ENCODE data around the gene KATNAL2. TPM values are rescaled to one million over a fixed set of nuclear protein-coding genes. Genes with fewer than 3 reads are reported as not detected.

KATNAL2 gene
- total RNA-seq, 2 donors from 2014 or later, result 2.2 to 3.7 TPM

- DNase-seq (ENCODE audit: low spot score), result no peak
- no peak overlapping the region for H3K4me3 ChIP-seq
- H3K27me3 ChIP-seq, result no peaks in the 10 kb centered on the region
These were observed 191.0 kb downstream of the KATNAL2 start for GRCh38 chr18:47108373-47108772.

DNA sequence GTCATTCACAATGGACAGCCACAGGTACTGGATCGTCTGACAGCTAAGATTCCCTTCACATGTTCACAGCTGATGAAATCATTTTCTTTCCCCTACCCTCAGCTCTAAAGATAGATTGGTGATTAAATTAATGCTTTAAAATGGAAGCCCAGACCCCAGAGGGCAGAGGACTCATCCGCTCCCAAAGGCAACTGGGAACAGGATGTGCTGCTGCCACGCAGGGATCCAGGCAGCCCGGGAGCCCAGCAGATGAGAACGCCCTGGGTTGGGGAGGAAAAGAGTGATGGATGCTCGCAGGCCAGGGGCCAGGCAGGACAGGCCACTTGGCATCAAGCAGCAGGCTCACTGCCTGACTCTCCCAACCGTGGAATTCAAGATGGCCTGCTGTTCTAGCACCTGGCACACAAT is 191.6 kb downstream of the KATNAL2 start:
- DNase-seq (ENCODE audit: low spot score), result no peak
- no peaks in the 10 kb centered on the region for H3K4me1 ChIP-seq
- no peak overlapping the region for H3K4me3 ChIP-seq
- H3K36me3 ChIP-seq, result peaks cover 69% of the 10 kb centered on the region
- no peaks in the 10 kb centered on the region for H3K9me3 ChIP-seq
- H3K27me3 ChIP-seq, result no peaks in the 10 kb centered on the region
- TF ChIP-seq, protein P1, sequence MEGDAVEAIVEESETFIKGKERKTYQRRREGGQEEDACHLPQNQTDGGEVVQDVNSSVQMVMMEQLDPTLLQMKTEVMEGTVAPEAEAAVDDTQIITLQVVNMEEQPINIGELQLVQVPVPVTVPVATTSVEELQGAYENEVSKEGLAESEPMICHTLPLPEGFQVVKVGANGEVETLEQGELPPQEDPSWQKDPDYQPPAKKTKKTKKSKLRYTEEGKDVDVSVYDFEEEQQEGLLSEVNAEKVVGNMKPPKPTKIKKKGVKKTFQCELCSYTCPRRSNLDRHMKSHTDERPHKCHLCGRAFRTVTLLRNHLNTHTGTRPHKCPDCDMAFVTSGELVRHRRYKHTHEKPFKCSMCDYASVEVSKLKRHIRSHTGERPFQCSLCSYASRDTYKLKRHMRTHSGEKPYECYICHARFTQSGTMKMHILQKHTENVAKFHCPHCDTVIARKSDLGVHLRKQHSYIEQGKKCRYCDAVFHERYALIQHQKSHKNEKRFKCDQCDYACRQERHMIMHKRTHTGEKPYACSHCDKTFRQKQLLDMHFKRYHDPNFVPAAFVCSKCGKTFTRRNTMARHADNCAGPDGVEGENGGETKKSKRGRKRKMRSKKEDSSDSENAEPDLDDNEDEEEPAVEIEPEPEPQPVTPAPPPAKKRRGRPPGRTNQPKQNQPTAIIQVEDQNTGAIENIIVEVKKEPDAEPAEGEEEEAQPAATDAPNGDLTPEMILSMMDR (IDR thresholded peaks at IDR 0.05), result no peak
- H3K27ac ChIP-seq, result no peak overlapping the region

More at GRCh38 chr18:47108373-47108772, 191.0 kb downstream of the KATNAL2 start:
- Histone ChIP-seq H3K36me3 (peaks cover 70% of the 10 kb centered on the region), H3K27ac (no peak overlapping the region), H3K9me3 (no peaks in the 10 kb centered on the region), H3K4me1 (no peaks in the 10 kb centered on the region)
- TF ChIP-seq, protein P1 (IDR thresholded peaks at IDR 0.05), result no peak

DNA sequence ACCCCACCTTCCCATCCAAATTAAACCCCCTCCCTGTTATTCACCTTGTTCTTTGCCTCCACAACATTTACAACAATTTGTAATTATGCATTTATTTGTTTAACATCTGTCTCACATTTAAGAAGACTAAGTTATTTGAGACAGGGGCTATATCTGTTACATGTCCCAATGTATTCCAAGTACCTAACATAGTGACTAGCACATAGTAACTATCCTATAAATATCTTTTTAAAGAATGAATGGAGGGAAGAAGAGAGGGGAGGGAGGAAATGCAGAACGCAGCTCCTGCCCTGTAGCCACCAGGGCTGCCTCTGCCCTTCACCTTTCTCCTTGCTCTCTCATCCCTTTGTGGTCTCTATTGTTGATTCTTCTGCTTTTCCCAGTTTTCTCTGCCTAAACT is 192.3 kb downstream of the KATNAL2 start:
- H3K27ac ChIP-seq, result no peak overlapping the region
- H3K36me3 ChIP-seq, result peaks cover 69% of the 10 kb centered on the region
- TF ChIP-seq, protein P1 (IDR thresholded peaks at IDR 0.05), result no peak
- H3K4me3 ChIP-seq, result no peak overlapping the region
- H3K9me3 ChIP-seq, result no peaks in the 10 kb centered on the region
- H3K4me1 ChIP-seq, result no peaks in the 10 kb centered on the region
- no peak for DNase-seq (ENCODE audit: low spot score)
- no peaks in the 10 kb centered on the region for H3K27me3 ChIP-seq

DNA sequence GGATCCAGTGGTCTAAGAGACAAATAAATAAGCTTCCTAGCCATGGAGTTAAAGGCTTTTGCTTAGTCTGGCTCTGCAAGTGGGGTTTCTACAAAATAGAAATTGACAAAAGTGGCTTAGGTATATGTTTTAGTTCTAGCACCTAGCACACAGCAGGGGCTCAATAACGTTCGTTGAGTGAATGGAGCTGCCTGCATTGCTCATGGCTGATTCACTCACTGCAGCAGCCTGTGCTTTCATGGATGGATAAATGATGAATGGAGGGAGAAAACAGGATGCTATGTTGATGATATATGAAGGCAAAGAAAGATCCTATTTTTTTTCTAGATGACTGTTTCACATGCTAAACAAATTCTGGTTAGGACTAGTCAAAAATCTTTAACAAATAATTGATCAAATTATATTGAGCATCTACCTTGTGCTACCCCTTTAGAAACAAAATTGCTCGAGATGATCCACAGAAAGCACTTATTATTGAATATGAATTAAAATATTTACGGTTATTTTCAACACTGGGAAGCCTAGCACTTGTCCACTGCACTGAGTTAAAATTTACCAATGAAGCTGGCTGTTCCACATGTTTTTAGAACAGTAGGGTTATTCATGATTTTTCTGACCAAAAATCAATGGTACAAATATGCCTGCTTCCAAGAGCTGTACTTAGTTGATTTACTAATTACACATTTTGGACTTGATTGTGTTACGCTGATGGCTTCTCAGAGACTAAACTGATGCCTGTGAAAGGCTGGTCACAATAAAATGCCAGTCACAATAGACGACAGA is 193.3 kb downstream of the KATNAL2 start:
- H3K4me1 ChIP-seq, result no peaks in the 10 kb centered on the region
- H3K36me3 ChIP-seq, result peaks cover 73% of the 10 kb centered on the region
- H3K4me3 ChIP-seq, result no peak overlapping the region
- H3K9me3 ChIP-seq, result no peaks in the 10 kb centered on the region
- TF ChIP-seq, protein P1 (IDR thresholded peaks at IDR 0.05), result no peak
- DNase-seq (ENCODE audit: low spot score), result no peak
- no peaks in the 10 kb centered on the region for H3K27me3 ChIP-seq
- no peak overlapping the region for H3K27ac ChIP-seq

DNA sequence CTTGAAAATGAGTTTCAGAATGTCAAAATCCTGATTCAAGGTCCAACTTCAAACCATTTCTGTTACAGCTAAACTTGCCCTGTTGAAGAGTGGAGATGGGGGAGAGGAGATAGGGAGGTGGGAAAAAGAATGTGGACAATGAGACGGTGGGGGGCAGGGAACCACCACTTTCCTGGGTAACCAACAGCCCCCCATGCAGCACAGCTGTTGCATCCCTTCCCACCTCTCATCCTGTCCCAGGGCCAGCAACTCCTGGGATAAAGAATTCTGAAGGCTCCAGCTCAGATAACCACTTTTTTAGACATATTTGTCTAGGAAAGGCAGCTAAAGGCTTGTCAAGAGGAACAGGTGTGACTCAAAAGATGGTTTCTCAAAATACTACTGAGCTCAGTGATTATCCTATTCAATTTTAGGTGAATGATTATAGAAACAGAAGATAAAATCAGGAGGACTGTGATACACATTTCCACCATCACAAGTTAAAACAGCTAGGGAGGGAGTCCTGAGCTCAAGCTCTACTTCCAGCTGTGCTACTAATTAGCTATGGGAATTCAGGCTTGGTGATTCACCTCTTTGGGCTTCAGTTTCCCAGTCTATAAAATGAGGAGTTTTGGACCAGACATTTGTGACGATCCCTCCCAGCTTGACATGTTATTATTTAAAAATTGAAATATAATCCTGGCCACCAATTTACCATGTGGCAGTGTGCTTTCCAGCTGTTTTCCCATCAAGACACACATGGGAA is 196.6 kb downstream of the KATNAL2 start:
- no peak overlapping the region for H3K4me3 ChIP-seq
- H3K4me1 ChIP-seq, result peaks cover 0 to 4% of the 10 kb centered on the region in 2 donors
- H3K27ac ChIP-seq, result no peak overlapping the region
- H3K27me3 ChIP-seq, result no peaks in the 10 kb centered on the region
- TF ChIP-seq, protein P1 (IDR thresholded peaks at IDR 0.05), result no peak
- H3K9me3 ChIP-seq, result no peaks in the 10 kb centered on the region
- no peak for DNase-seq (ENCODE audit: low spot score)
- peaks cover 55% of the 10 kb centered on the region for H3K36me3 ChIP-seq

Measured in right atrium auricular region (tissue), 2 donors.